ENCODE results near the gene STH. TPM values are rescaled to one million over a fixed set of nuclear protein-coding genes. Genes with fewer than 3 reads are reported as not detected.

STH gene, protein sequence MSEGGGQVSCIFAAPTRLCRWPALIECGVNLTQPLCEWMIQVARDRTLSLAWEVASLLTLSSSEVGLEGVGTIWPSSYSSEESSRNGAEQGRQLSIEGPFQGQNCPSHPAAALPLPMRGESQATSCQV
- not detected in 5 replicates for total RNA-seq (2022; extraction: Qiagen RNA extraction; ENCODE audit: low read depth)

DNA sequence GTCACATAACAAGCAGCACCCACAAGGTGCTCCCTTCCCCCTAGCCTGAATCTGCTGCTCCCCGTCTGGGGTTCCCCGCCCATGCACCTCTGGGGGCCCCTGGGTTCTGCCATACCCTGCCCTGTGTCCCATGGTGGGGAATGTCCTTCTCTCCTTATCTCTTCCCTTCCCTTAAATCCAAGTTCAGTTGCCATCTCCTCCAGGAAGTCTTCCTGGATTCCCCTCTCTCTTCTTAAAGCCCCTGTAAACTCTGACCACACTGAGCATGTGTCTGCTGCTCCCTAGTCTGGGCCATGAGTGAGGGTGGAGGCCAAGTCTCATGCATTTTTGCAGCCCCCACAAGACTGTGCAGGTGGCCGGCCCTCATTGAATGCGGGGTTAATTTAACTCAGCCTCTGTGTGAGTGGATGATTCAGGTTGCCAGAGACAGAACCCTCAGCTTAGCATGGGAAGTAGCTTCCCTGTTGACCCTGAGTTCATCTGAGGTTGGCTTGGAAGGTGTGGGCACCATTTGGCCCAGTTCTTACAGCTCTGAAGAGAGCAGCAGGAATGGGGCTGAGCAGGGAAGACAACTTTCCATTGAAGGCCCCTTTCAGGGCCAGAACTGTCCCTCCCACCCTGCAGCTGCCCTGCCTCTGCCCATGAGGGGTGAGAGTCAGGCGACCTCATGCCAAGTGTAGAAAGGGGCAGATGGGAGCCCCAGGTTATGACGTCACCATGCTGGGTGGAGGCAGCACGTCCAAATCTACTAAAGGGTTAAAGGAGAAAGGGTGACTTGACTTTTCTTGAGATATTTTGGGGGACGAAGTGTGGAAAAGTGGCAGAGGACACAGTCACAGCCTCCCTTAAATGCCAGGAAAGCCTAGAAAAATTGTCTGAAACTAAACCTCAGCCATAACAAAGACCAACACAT is at the start of gene STH:
Gene STH (plus strand): TSS at position 264 of the 913 bp plus-strand sequence. CDS start 30 bp downstream, at position 294.

Other genes starting within 250 kb of the STH start
- gene CRHR1, start 214.9 kb upstream of the STH start, total RNA-seq (2022; extraction: Qiagen RNA extraction; ENCODE audit: low read depth): 0.08 to 0.45 TPM (median 0.25 TPM) in 5 replicates
- gene SPPL2C, start 154.4 kb upstream of the STH start, total RNA-seq (2022; extraction: Qiagen RNA extraction; ENCODE audit: low read depth): not detected in 5 replicates
- 1.5 to 1.7 TPM (median 1.6 TPM) in 5 replicates for gene MAPT, start 104.7 kb upstream of the STH start, total RNA-seq (2022; extraction: Qiagen RNA extraction; ENCODE audit: low read depth)
- 22.3 to 26.7 TPM (median 24.2 TPM) in 5 replicates for gene KANSL1, start 194.2 kb downstream of the STH start, total RNA-seq (2022; extraction: Qiagen RNA extraction; ENCODE audit: low read depth)